ENCODE data around the gene HOXA3. TPM values are rescaled to one million over a fixed set of nuclear protein-coding genes. Genes with fewer than 3 reads are reported as not detected.

The HOXA3 gene
- total and polyA plus RNA-seq, 9 of the 15 experiments (the other 6 are each of a cell fraction or from before 2014, with no cell fraction given): 0.04 to 0.13 TPM; not detected in 7

DNA sequence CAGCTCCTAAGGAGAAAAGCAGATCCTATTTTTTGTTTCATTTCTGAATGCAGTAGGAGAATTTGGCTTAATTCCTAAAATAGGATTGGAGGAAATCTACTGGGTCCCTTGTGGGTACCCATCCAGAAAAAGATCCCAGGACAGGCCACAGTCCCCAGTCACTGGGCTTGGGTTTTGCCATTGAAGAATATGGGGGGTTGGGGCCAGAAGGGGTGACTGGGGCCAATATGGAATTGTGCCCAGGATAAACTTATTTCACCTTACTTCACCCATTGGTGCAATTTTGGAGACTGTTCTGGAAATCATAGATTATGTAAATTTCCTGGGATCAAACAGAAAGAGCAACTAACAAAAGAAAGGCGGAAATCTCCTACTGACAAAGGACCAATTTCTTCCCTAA is 13.9 kb downstream of the HOXA3 start (continued):
- TF ChIP-seq, protein P1, sequence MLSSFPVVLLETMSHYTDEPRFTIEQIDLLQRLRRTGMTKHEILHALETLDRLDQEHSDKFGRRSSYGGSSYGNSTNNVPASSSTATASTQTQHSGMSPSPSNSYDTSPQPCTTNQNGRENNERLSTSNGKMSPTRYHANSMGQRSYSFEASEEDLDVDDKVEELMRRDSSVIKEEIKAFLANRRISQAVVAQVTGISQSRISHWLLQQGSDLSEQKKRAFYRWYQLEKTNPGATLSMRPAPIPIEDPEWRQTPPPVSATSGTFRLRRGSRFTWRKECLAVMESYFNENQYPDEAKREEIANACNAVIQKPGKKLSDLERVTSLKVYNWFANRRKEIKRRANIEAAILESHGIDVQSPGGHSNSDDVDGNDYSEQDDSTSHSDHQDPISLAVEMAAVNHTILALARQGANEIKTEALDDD (IDR thresholded peaks at IDR 0.05): no peak
- TF ChIP-seq NFYB (IDR thresholded peaks at IDR 0.05; ENCODE audit: extremely low read depth, insufficient read length) (no peak), L3MBTL2 (IDR thresholded peaks at IDR 0.05) (no peak), PML (IDR thresholded peaks at IDR 0.05; ENCODE audit: low read length) (no peak), PRMT5 (CRISPR knock-in tag; IDR thresholded peaks at IDR 0.05) (no peak), TRIM28 (IDR thresholded peaks at IDR 0.05) (no peak), ZNF707 (CRISPR knock-in tag; conservative IDR thresholded peaks at IDR 0.05) (no peak)

GRCh38 chr7:27137640-27138315 is 14.6 kb downstream of the HOXA3 start:
- Histone ChIP-seq H4K20me1 (replicated peaks; ENCODE audit: control insufficient read depth, insufficient read depth, low read length) (no peaks in the 10 kb centered on the region), H3K9ac (ENCODE audit: insufficient read depth in 1 of 2, low read depth in 2 of 2, low read length in 2 of 2) (no peak overlapping the region), H3K4me2 (ENCODE audit: insufficient read depth, low read length) (no peak overlapping the region), H3K27ac (ENCODE audit: extremely low read depth, low read depth, low read length) (no peak overlapping the region), H3K9me1 (ENCODE audit: control insufficient read depth, insufficient read depth, low read length) (no peaks in the 10 kb centered on the region), H3K36me3 (ENCODE audit: control insufficient read depth, insufficient read depth, low read length) (no peaks in the 10 kb centered on the region), H3K27me3 (ENCODE audit: control insufficient read depth in 2 of 2, insufficient read depth in 2 of 2, low read length in 2 of 2) (peaks cover 38 to 54% of the 10 kb centered on the region in 2 experiments), H3K79me2 (ENCODE audit: control insufficient read depth, insufficient read depth, low read length) (no peaks in the 10 kb centered on the region), H3K4me1 (replicated peaks in 1 of 2; ENCODE audit: control insufficient read depth in 2 of 2, insufficient read depth in 2 of 2, low read length in 2 of 2) (peaks cover 6 to 7% of the 10 kb centered on the region in 2 experiments; a peak in 2 of 5 replicates), H3K4me3 (no peak overlapping the region), H2AFZ (ENCODE audit: low read depth, low read length) (no peak overlapping the region), H3K9me3 (replicated peaks; ENCODE audit: control insufficient read depth, insufficient read depth, low read depth, low read length) (no peaks in the 10 kb centered on the region)
- DNase-seq (ENCODE audit: extremely low read depth in 1 of 4, low spot score in 3 of 4) (no peak), FAIRE-seq (no peak), ATAC-seq (no peak)
- in situ Hi-C loops (cut with MboI): no loop called here
- ChIA-PET CTCF (ENCODE audit: low intra/inter-chr PET ratio) (no interaction called here), POLR2A (no interaction called here)
- BruUV-seq (replicated peaks): no TSS peak
- intact Hi-C loops (cut with micrococcal nuclease): no loop called here
- WGBS (ENCODE audit: insufficient coverage, low coverage, missing lambda C conversion rate): 0% methylated on average over 2 of the region's 2 CpGs
- TF ChIP-seq, protein P2, sequence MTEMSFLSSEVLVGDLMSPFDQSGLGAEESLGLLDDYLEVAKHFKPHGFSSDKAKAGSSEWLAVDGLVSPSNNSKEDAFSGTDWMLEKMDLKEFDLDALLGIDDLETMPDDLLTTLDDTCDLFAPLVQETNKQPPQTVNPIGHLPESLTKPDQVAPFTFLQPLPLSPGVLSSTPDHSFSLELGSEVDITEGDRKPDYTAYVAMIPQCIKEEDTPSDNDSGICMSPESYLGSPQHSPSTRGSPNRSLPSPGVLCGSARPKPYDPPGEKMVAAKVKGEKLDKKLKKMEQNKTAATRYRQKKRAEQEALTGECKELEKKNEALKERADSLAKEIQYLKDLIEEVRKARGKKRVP (CRISPR knock-in tag; IDR thresholded peaks at IDR 0.05): no peak
- no peak for TF ChIP-seq ZNF785 (CRISPR knock-in tag; IDR thresholded peaks at IDR 0.05)

Measured in K562 (cell line).